Measurements from ENCODE around the gene TBC1D2B.

TBC1D2B gene

GRCh38 chr15:78072080-78072892 is 5.2 kb downstream of the TBC1D2B start:
- peak in 1 of 2 experiments; percentile 66 for DNase-seq (ENCODE audit: low read depth in 1 of 2, low spot score in 1 of 2)

GRCh38 chr15:78071383-78071782 is 6.1 kb downstream of the TBC1D2B start:
- TF ChIP-seq POLR2AphosphoS5 (IDR thresholded peaks at IDR 0.05; ENCODE audit: low read depth) (no peak), CTCF (IDR thresholded peaks at IDR 0.05; ENCODE audit: insufficient read depth, low read length) (no peak), SPI1 (IDR thresholded peaks at IDR 0.05; ENCODE audit: borderline replicate concordance, low read depth) (no peak), GABPA (IDR thresholded peaks at IDR 0.05; ENCODE audit: low read depth) (no peak)
- TF ChIP-seq, protein P1, sequence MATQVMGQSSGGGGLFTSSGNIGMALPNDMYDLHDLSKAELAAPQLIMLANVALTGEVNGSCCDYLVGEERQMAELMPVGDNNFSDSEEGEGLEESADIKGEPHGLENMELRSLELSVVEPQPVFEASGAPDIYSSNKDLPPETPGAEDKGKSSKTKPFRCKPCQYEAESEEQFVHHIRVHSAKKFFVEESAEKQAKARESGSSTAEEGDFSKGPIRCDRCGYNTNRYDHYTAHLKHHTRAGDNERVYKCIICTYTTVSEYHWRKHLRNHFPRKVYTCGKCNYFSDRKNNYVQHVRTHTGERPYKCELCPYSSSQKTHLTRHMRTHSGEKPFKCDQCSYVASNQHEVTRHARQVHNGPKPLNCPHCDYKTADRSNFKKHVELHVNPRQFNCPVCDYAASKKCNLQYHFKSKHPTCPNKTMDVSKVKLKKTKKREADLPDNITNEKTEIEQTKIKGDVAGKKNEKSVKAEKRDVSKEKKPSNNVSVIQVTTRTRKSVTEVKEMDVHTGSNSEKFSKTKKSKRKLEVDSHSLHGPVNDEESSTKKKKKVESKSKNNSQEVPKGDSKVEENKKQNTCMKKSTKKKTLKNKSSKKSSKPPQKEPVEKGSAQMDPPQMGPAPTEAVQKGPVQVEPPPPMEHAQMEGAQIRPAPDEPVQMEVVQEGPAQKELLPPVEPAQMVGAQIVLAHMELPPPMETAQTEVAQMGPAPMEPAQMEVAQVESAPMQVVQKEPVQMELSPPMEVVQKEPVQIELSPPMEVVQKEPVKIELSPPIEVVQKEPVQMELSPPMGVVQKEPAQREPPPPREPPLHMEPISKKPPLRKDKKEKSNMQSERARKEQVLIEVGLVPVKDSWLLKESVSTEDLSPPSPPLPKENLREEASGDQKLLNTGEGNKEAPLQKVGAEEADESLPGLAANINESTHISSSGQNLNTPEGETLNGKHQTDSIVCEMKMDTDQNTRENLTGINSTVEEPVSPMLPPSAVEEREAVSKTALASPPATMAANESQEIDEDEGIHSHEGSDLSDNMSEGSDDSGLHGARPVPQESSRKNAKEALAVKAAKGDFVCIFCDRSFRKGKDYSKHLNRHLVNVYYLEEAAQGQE (IDR thresholded peaks at IDR 0.05; ENCODE audit: insufficient replicate concordance, low read depth), result no peak
- no peak for DNase-seq (ENCODE audit: low read depth in 1 of 2, low spot score in 1 of 2)
- peak overlapping the region; percentile 83 for H3K27ac ChIP-seq (replicated peaks)
- no peaks in the 10 kb centered on the region for H3K27me3 ChIP-seq (ENCODE audit: insufficient read depth, poor library complexity, severe bottlenecking)
- no peak overlapping the region for H3K4me3 ChIP-seq (replicated peaks; ENCODE audit: insufficient read depth, low read length)

More at GRCh38 chr15:78072080-78072892, 5.2 kb downstream of the TBC1D2B start:
- no peaks in the 10 kb centered on the region for H3K27me3 ChIP-seq (ENCODE audit: insufficient read depth, poor library complexity, severe bottlenecking)
- peak overlapping the region; percentile 83 for H3K27ac ChIP-seq (replicated peaks)
- H3K4me3 ChIP-seq (replicated peaks; ENCODE audit: insufficient read depth, low read length), result no peak overlapping the region
- TF ChIP-seq POLR2AphosphoS5 (IDR thresholded peaks at IDR 0.05; ENCODE audit: low read depth), result no peak
- no peak for TF ChIP-seq GABPA (IDR thresholded peaks at IDR 0.05; ENCODE audit: low read depth)
- TF ChIP-seq CTCF (IDR thresholded peaks at IDR 0.05; ENCODE audit: insufficient read depth, low read length), result no peak
- TF ChIP-seq SPI1 (IDR thresholded peaks at IDR 0.05; ENCODE audit: borderline replicate concordance, low read depth), result no peak
- TF ChIP-seq, protein P1 (IDR thresholded peaks at IDR 0.05; ENCODE audit: insufficient replicate concordance, low read depth), result no peak

DNA sequence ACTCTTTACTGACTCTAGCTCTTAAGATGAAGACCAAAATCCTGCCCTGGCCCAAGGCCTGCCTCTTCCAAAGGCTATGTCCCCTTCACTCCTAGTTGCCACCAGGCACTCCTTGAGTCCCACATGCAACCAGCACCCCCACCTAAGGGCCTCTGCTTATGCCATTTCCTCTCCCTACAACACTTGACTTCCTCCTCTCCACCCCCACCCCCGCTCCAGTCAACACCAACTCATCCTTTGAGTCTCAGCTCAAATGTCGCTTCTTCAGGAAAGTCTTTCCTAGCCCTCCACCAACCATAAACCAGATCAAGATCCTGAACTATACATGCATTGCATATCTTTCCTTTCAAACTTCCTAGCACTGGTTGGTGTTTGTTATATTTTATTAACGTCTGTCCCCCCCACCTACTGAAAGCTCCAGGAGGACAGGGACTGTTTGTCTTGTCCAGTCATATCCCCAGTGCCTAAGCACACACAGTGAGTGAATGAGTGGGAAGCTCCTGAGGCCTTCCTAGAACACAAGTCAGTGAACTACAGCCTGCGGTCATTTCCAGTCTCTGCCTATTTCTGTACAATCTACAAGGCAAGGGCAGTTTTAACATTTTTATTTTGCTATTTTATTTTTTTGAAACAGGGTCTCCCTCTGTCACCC is 7.3 kb downstream of the TBC1D2B start:
- Histone ChIP-seq H3K27ac (replicated peaks) (peak overlapping the region; percentile 83), H3K27me3 (ENCODE audit: insufficient read depth, poor library complexity, severe bottlenecking) (no peaks in the 10 kb centered on the region), H3K4me3 (replicated peaks; ENCODE audit: insufficient read depth, low read length) (no peak overlapping the region)
- DNase-seq (ENCODE audit: low read depth in 1 of 2, low spot score in 1 of 2), result peak in 1 of 2 experiments; percentile 88
- TF ChIP-seq POLR2AphosphoS5 (IDR thresholded peaks at IDR 0.05; ENCODE audit: low read depth) (0 out of 2 replicates have a peak, but pooled peaks have one; percentile 35), SPI1 (IDR thresholded peaks at IDR 0.05; ENCODE audit: borderline replicate concordance, low read depth) (peak; percentile 87), CTCF (IDR thresholded peaks at IDR 0.05; ENCODE audit: insufficient read depth, low read length) (no peak)
- TF ChIP-seq, protein P1 (IDR thresholded peaks at IDR 0.05; ENCODE audit: insufficient replicate concordance, low read depth), result no peak

Measured in HL-60 (cell line).